GM23248 (cell line): ENCODE data around the gene DGKH. TPM values are rescaled to one million over a fixed set of nuclear protein-coding genes. Genes with fewer than 3 reads are reported as not detected.
A peak's percentile ranks its signal among the peaks of the same experiment; 100 is the strongest.

Experiments used
- DNase-seq: peaks from one replicate; pipeline ENCODE4 v3.0.0-alpha.2; 2015
- H2AFZ ChIP-seq: fragments of 200-600 bp; sonication (generic); 2 replicates; pipeline ENCODE4 v1.6.1; 2016; ENCODE audit warnings: antibody characterized with exemption
- H3F3A ChIP-seq: fragments of 200-600 bp; sonication (generic); 2 replicates; pipeline ENCODE4 v1.6.1; 2016; ENCODE audit warnings: mild to moderate bottlenecking, antibody characterized with exemption, mixed run types; ENCODE audit not compliant: insufficient read depth
- H3K27ac ChIP-seq: fragments of 200-600 bp; sonication (generic); 2 replicates; pipeline ENCODE4 v1.5.1; 2016; ENCODE audit warnings: mild to moderate bottlenecking
- H3K27me3 ChIP-seq: fragments of 200-600 bp; sonication (generic); replicated peaks from 2 replicates; pipeline ENCODE4 v1.6.1; 2016; ENCODE audit warnings: mild to moderate bottlenecking; ENCODE audit not compliant: insufficient read depth
- H3K36me3 ChIP-seq: fragments of 200-600 bp; sonication (generic); 2 replicates; pipeline ENCODE4 v1.6.1; 2016; ENCODE audit warnings: low read depth, mild to moderate bottlenecking
- H3K4me1 ChIP-seq: fragments of 200-600 bp; sonication (generic); 2 replicates; pipeline ENCODE4 v1.6.1; 2016; ENCODE audit warnings: mild to moderate bottlenecking; ENCODE audit not compliant: insufficient read depth
- H3K4me2 ChIP-seq: fragments of 200-600 bp; sonication (generic); one replicate; pipeline ENCODE4 v1.6.1; 2016; ENCODE audit warnings: mild to moderate bottlenecking; ENCODE audit not compliant: unreplicated experiment
- H3K4me3 ChIP-seq: fragments of 200-600 bp; sonication (generic); 2 replicates; pipeline ENCODE4 v1.5.1; 2016; ENCODE audit warnings: mild to moderate bottlenecking
- H3K79me2 ChIP-seq: fragments of 200-600 bp; sonication (generic); 2 replicates; pipeline ENCODE4 v1.6.1; 2016; ENCODE audit warnings: mild to moderate bottlenecking; ENCODE audit not compliant: insufficient read depth
- H3K9ac ChIP-seq: fragments of 200-600 bp; sonication (generic); 2 replicates; pipeline ENCODE4 v1.6.1; 2016; ENCODE audit warnings: mild to moderate bottlenecking
- H3K9me2 ChIP-seq: fragments of 200-600 bp; sonication (generic); 2 replicates; pipeline ENCODE4 v1.6.1; 2016; ENCODE audit warnings: mixed run types, mild to moderate bottlenecking, moderate library complexity; ENCODE audit not compliant: insufficient read depth
- H3K9me3 ChIP-seq: fragments of 200-600 bp; sonication (generic); one replicate; pipeline ENCODE4 v1.6.1; 2017; ENCODE audit warnings: low read depth
- H4K20me1 ChIP-seq: fragments of 200-600 bp; sonication (generic); 2 replicates; pipeline ENCODE4 v1.6.0; 2016; ENCODE audit not compliant: insufficient read depth
- EZH2 ChIP-seq: fragments of 200-600 bp; sonication (generic); IDR thresholded peaks from 2 replicates; pipeline ENCODE4 v1.6.1; 2018; ENCODE audit warnings: antibody characterized with exemption, mild to moderate bottlenecking; ENCODE audit not compliant: insufficient read depth, poor library complexity, severe bottlenecking
- EZH2phosphoT487 ChIP-seq: fragments of 200-600 bp; sonication (generic); IDR thresholded peaks from 2 replicates; pipeline ENCODE4 v1.6.1; 2018; ENCODE audit warnings: antibody characterized with exemption, moderate library complexity, mild to moderate bottlenecking, low read depth; ENCODE audit not compliant: insufficient read depth
- WGBS, 2 experiments: methylation state at CpG; one replicate each; pipeline ENCODE4 v1.1.6; 2015 to 2017; ENCODE audit warnings: low lambda C conversion rate in 2 of 2, low coverage in 1 of 2; ENCODE audit errors: missing lambda C conversion rate in 2 of 2; 5-methylcytosine and 5-hydroxymethylcytosine counted together
- in situ Hi-C: fragments of 300-500 bp; cut with MboI; formaldehyde crosslinking; loops from 2 replicates; pipeline ENCODE4 v1.15.0; 2020
- polyA plus RNA-seq: library from polyadenylated mRNA; unstranded; fragments of >200 nt; fragmentation: Nextera tagmentation; extraction: Ambion mirVana; gene quantifications from 2 replicates; pipeline ENCODE4 v1.2.1, GENCODE V29; 2016
- total RNA-seq: library from RNA; depleted of rRNA; stranded (reverse); fragments of >200 nt; shearing (Covaris generic); gene quantifications from 2 replicates; pipeline ENCODE4 v1.2.3, GENCODE V29; 2014

DGKH gene
- total and polyA plus RNA-seq, 2 experiments from 2014 or later = 1.4 to 7.1 TPM

DNA sequence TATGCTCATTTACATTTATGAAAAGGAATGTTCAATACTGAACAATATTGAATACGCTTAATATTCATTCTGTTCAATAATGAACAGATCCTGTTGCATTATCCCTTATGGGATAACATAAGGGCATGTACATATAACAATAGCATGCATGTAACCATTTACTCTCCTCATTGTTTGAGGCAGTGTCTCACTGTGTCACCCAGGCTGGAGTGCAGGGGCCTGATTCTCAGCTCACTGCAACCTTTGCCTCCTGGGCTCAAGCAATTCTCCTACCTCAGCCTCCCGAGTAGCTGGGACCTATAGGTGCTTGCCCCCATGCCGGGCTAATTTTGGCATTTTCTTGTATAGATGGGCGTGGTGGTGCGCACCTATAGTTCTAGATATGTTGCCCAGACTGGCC is 4.8 kb upstream of the DGKH start:
- peaks cover 65% of the 10 kb centered on the region for H3K79me2 ChIP-seq

DNA sequence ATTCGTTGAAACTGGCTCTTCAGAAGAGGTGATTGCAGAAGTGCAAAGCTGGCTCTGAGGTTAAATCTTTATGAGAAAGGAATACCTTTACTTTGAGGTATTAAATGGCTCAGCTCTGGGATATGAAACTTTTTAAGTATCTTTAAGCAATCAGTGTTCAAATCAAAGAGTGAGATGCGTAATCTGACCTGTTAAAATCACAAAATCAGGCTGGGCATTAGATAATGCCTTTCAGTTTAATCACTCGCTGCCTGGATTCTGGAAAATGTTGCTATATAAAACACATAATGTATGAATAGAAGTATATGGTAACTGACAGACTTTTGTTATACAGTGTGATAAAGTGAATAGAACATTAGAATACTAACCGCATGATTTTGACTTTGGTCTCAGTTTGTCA is 2.0 kb upstream of the DGKH start:
- no peak for DNase-seq
- Histone ChIP-seq H3K4me2 (no peak overlapping the region), H3K27ac (no peak overlapping the region), H3K79me2 (peaks cover 82% of the 10 kb centered on the region), H4K20me1 (no peaks in the 10 kb centered on the region), H3K9me3 (no peaks in the 10 kb centered on the region), H3K27me3 (no peaks in the 10 kb centered on the region), H3K9me2 (no peaks in the 10 kb centered on the region), H3K4me1 (peaks cover 18% of the 10 kb centered on the region), H3F3A (peaks cover 23% of the 10 kb centered on the region), H3K4me3 (no peak overlapping the region; the same call in 1 of the 2 replicates), H3K36me3 (no peaks in the 10 kb centered on the region), H2AFZ (no peak overlapping the region), H3K9ac (no peak overlapping the region)
- WGBS, 2 experiments = 96 to 99% methylated on average over 4 of the region's 4 CpGs
- TF ChIP-seq EZH2 = no peak
- TF ChIP-seq EZH2phosphoT487 = no peak
- in situ Hi-C loops = no loop called here

More for the DNA sequence above, 4.8 kb upstream of the DGKH start:
- Histone ChIP-seq H3K9me2 (no peaks in the 10 kb centered on the region), H3K9me3 (no peaks in the 10 kb centered on the region), H3K27me3 (no peaks in the 10 kb centered on the region), H2AFZ (no peak overlapping the region), H4K20me1 (no peaks in the 10 kb centered on the region), H3K9ac (no peak overlapping the region), H3F3A (peaks cover 31% of the 10 kb centered on the region), H3K4me1 (peaks cover 14% of the 10 kb centered on the region), H3K36me3 (no peaks in the 10 kb centered on the region), H3K27ac (no peak overlapping the region), H3K4me3 (no peak overlapping the region), H3K4me2 (no peak overlapping the region)
- in situ Hi-C loops = no loop called here
- no peak for TF ChIP-seq EZH2phosphoT487
- no peak for TF ChIP-seq EZH2
- DNase-seq = no peak
- WGBS, 2 experiments = 96 to 97% methylated on average over 5 of the region's 5 CpGs

DNA sequence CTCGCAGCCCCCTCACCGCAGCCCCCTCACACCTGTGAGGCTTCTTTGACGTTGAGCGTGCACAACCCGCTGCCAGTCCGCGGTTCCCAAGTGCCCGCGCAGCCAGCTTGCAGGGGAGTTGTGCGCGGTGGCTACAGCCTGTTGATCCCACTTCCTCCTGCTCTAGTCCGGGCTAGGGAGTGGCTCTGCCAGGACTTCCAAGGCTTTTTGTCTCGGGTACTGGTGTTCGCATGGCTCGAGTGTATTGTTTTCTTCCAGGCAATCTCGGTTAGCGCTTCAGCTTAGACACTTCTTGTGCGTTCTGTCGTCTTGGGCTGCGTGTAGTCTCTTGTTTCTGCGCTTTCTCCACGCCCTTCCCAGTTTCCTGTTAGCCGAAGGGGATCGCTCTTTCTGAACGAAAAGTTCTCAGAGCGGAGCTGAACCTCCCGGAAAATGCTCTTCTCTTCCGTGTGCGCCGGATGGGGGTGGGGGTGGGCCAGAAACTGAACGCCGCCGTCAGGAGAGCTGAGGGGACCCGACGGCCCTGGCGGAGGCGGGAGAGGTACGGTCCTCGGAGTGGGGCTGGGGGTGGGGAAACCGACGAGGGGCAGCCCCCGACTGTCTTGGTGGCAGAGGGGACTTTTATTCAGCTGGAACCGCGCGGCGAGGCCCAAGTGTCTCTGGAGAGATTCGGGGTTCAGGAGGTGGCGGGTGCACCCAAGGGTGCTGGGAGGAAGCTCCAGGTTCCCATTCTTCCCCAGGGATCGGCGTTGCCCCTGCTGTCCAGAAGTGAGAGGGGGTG is 697 bp upstream of the DGKH start:
- Histone ChIP-seq H4K20me1 (no peaks in the 10 kb centered on the region), H2AFZ (peak overlapping the region; percentile 88), H3K9me2 (no peaks in the 10 kb centered on the region), H3K27me3 (no peaks in the 10 kb centered on the region), H3K27ac (peak overlapping the region; percentile 76), H3K9ac (peak overlapping the region; percentile 89), H3K79me2 (peaks cover 82% of the 10 kb centered on the region), H3K36me3 (no peaks in the 10 kb centered on the region), H3K4me2 (peak overlapping the region; percentile 91), H3K4me3 (peak overlapping the region; percentile 97), H3K9me3 (no peaks in the 10 kb centered on the region), H3K4me1 (peaks cover 12% of the 10 kb centered on the region), H3F3A (peaks cover 13% of the 10 kb centered on the region)
- 0 to 1% methylated on average over 36 to 50 of the region's 50 CpGs for WGBS, 2 experiments
- TF ChIP-seq EZH2phosphoT487 = no peak
- no peak for TF ChIP-seq EZH2
- peak; percentile 78 for DNase-seq
- in situ Hi-C loops = no loop called here

DNA sequence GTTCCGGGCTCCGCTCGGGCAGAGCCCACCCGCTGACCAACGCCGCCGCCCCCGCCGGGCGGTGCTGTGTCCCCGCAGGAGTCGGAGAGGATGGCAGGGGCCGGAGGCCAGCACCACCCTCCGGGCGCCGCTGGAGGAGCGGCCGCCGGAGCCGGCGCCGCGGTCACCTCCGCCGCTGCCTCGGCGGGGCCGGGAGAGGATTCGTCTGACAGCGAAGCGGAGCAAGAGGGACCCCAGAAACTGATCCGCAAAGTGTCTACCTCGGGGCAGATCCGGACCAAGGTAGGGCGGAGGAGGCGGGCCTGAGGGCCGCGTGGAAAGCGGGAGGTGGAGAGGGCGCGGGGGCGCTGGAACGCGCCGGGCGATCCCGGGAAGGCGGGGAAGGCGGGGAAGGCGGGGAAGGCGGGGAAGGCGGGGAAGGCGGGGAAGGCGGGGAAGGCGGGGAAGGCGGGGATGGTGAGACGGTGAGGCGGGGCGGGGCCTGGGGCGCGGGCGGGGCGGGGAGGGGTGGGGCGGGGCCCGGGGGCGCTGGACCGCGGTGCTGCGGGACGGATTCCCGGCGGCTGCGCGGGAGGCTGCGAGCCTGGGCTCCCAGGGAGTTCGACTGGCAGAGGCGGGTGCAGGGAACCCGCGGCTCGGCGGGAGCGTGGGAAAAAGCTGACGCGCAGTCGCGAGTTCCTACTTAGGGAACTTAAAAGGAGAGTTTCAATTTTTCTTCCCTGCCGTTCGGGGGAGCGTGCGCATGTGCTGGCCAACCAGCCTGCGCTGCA is 421 bp downstream of the DGKH start:
- DNase-seq = peak; percentile 89
- H3K4me1 ChIP-seq = peaks cover 12% of the 10 kb centered on the region
- H3K4me3 ChIP-seq = peak overlapping the region; percentile 97
- H3K27me3 ChIP-seq = no peaks in the 10 kb centered on the region
- peak overlapping the region; percentile 89 for H3K9ac ChIP-seq
- H3K4me2 ChIP-seq = peak overlapping the region; percentile 91
- H2AFZ ChIP-seq = peak overlapping the region; percentile 88
- H3K36me3 ChIP-seq = no peaks in the 10 kb centered on the region
- TF ChIP-seq EZH2 = no peak
- no peak for TF ChIP-seq EZH2phosphoT487
- in situ Hi-C loops = no loop called here
- no peaks in the 10 kb centered on the region for H3K9me2 ChIP-seq
- peaks cover 77% of the 10 kb centered on the region for H3K79me2 ChIP-seq
- H3K27ac ChIP-seq = peak overlapping the region; percentile 76
- WGBS, 2 experiments = 1% methylated on average over 40 to 76 of the region's 91 CpGs
- H3F3A ChIP-seq = peaks cover 13% of the 10 kb centered on the region
- no peaks in the 10 kb centered on the region for H3K9me3 ChIP-seq
- no peaks in the 10 kb centered on the region for H4K20me1 ChIP-seq
